ENCODE measurements around the gene SRSF7. TPM values are rescaled to one million over a fixed set of nuclear protein-coding genes. Genes with fewer than 3 reads are reported as not detected.

Gene SRSF7
- total and polyA plus RNA-seq, 4 donors = 49.8 to 111 (median 65.2) TPM

- Histone ChIP-seq H3K4me3 (ENCODE audit: low read depth in 1 of 3, low read length in 3 of 3) (no peak overlapping the region), H3K27ac (ENCODE audit: low read depth in 1 of 2, low read length in 2 of 2) (peak overlapping the region in 1 of 2 donors; percentile 12), H3K27me3 (ENCODE audit: control insufficient read depth in 4 of 4, insufficient read depth in 4 of 4, low read length in 3 of 4) (no peaks in the 10 kb centered on the region), H3K36me3 (ENCODE audit: control insufficient read depth in 4 of 4, insufficient read depth in 3 of 4, low read depth in 1 of 4, low read length in 3 of 4) (no peaks in the 10 kb centered on the region), H3K9me3 (ENCODE audit: control insufficient read depth in 4 of 4, low read length in 3 of 4) (no peaks in the 10 kb centered on the region), H3K4me1 (ENCODE audit: control insufficient read depth in 4 of 4, insufficient read depth in 4 of 4, low read length in 3 of 4) (peaks cover 11 to 26% (median 18%) of the 10 kb centered on the region in 4 donors), H3K9ac (ENCODE audit: low read depth in 1 of 2, low read length in 2 of 2) (no peak overlapping the region)
- no peak for TF ChIP-seq MAX (IDR thresholded peaks at IDR 0.05)
- TF ChIP-seq RAD21 (IDR thresholded peaks at IDR 0.05) = peak in 1 of 2 donors; percentile 18
- TF ChIP-seq TAF1 (conservative IDR thresholded peaks at IDR 0.05) = no peak
- peak; percentile 77 for TF ChIP-seq SP1 (IDR thresholded peaks at IDR 0.05)
- TF ChIP-seq YY1 (IDR thresholded peaks at IDR 0.05) = peak; percentile 15
- TF ChIP-seq RXRA (IDR thresholded peaks at IDR 0.05) = peak; percentile 30 to 45
- TF ChIP-seq HNF4G (IDR thresholded peaks at IDR 0.05) = peak; percentile 69
- peak; percentile 86 to 91 for TF ChIP-seq HNF4A (conservative IDR thresholded peaks at IDR 0.05)
- no peak for DNase-seq (ENCODE audit: low spot score)
- 47% methylated on average over 14 of the region's 14 CpGs for WGBS
These were observed 38.5 kb upstream of the SRSF7 start for GRCh38 chr2:38789691-38790090.

GRCh38 chr2:38788306-38788705 is 37.1 kb upstream of the SRSF7 start:
- 96% methylated on average over 6 of the region's 6 CpGs for WGBS
- no peaks in the 10 kb centered on the region for H3K9me3 ChIP-seq (ENCODE audit: control insufficient read depth in 4 of 4, low read length in 3 of 4)
- peaks cover 14 to 25% (median 21%) of the 10 kb centered on the region in 4 donors for H3K4me1 ChIP-seq (ENCODE audit: control insufficient read depth in 4 of 4, insufficient read depth in 4 of 4, low read length in 3 of 4)
- no peaks in the 10 kb centered on the region for H3K36me3 ChIP-seq (ENCODE audit: control insufficient read depth in 4 of 4, insufficient read depth in 3 of 4, low read depth in 1 of 4, low read length in 3 of 4)
- TF ChIP-seq REST (IDR thresholded peaks at IDR 0.05) = no peak
- no peak for TF ChIP-seq SP1 (IDR thresholded peaks at IDR 0.05)
- no peak for TF ChIP-seq HNF4G (IDR thresholded peaks at IDR 0.05)
- no peak for TF ChIP-seq JUND (IDR thresholded peaks at IDR 0.05)
- TF ChIP-seq CTCF (IDR thresholded peaks at IDR 0.05; ENCODE audit: low read depth, low read length, missing input control) = no peak
- TF ChIP-seq FOXA1 (IDR thresholded peaks at IDR 0.05) = no peak
- TF ChIP-seq RXRA (IDR thresholded peaks at IDR 0.05) = no peak
- no peak for TF ChIP-seq YY1 (IDR thresholded peaks at IDR 0.05)
- TF ChIP-seq GABPA (IDR thresholded peaks at IDR 0.05 in 1 of 2, conservative IDR thresholded peaks at IDR 0.05 in 1 of 2) = no peak
- no peak for TF ChIP-seq EGR1 (IDR thresholded peaks at IDR 0.05; ENCODE audit: low read depth in 2 of 2)
- TF ChIP-seq NR2F2 (IDR thresholded peaks at IDR 0.05) = no peak
- TF ChIP-seq FOXA2 (IDR thresholded peaks at IDR 0.05) = no peak
- no peak for TF ChIP-seq TAF1 (conservative IDR thresholded peaks at IDR 0.05)
- no peak for TF ChIP-seq MAX (IDR thresholded peaks at IDR 0.05)
- no peak for TF ChIP-seq HNF4A (conservative IDR thresholded peaks at IDR 0.05)
- TF ChIP-seq RAD21 (IDR thresholded peaks at IDR 0.05) = no peak
- DNase-seq (ENCODE audit: low spot score) = no peak
- H3K27ac ChIP-seq (ENCODE audit: low read depth in 1 of 2, low read length in 2 of 2) = no peak overlapping the region
- H3K4me3 ChIP-seq (ENCODE audit: low read depth in 1 of 3, low read length in 3 of 3) = no peak overlapping the region
- H3K9ac ChIP-seq (ENCODE audit: low read depth in 1 of 2, low read length in 2 of 2) = no peak overlapping the region
- H3K27me3 ChIP-seq (ENCODE audit: control insufficient read depth in 4 of 4, insufficient read depth in 4 of 4, low read length in 3 of 4) = no peaks in the 10 kb centered on the region
